ENCODE measurements around the gene LTBP1. TPM values are rescaled to one million over a fixed set of nuclear protein-coding genes. Genes with fewer than 3 reads are reported as not detected.

Gene LTBP1
- total RNA-seq, 1 donor from 2014 or later: 3.9 TPM

DNA sequence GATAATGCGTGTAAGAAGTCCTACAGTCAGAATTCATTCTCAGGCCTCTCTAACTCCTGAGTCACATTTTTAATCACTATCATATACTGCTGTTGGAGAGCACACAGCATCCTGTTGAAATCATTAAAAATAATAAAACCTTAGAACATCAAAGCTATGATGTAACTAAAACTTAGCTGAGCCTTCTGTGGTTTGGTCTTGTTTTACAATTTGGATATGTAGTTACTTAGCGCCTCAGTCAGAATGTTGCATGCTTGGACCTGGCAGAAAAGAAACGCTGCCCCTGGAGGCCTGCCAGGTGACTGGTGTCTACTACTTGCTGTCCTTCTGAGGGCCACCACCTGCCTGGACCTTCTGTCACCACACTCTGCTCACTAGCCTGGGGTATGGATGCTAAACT, 268.5 kb downstream of the LTBP1 start:
- Mint-ChIP-seq H3K9me3 (ENCODE audit: unreplicated experiment) (peaks cover 5% of the 10 kb centered on the region), H3K27me3 (ENCODE audit: unreplicated experiment) (peaks cover 1% of the 10 kb centered on the region), H3K4me1 (ENCODE audit: low read depth, unreplicated experiment) (peaks cover 21% of the 10 kb centered on the region), H3K36me3 (ENCODE audit: unreplicated experiment) (no peaks in the 10 kb centered on the region), H3K27ac (ENCODE audit: unreplicated experiment) (peak overlapping the region; percentile 45), H3K4me3 (ENCODE audit: unreplicated experiment) (no peak overlapping the region)
- DNase-seq: no peak
- no peak for TF ChIP-seq CTCF (IDR thresholded peaks at IDR 0.05; ENCODE audit: partially characterized antibody, unreplicated experiment)

GRCh38 chr2:33215983-33216382, 269.2 kb downstream of the LTBP1 start:
- no peaks in the 10 kb centered on the region for H3K36me3 Mint-ChIP-seq (ENCODE audit: unreplicated experiment)
- peak overlapping the region; percentile 34 for H3K27ac Mint-ChIP-seq (ENCODE audit: unreplicated experiment)
- H3K4me3 Mint-ChIP-seq (ENCODE audit: unreplicated experiment): no peak overlapping the region
- DNase-seq: no peak
- H3K9me3 Mint-ChIP-seq (ENCODE audit: unreplicated experiment): peaks cover 5% of the 10 kb centered on the region
- peaks cover 17% of the 10 kb centered on the region for H3K4me1 Mint-ChIP-seq (ENCODE audit: low read depth, unreplicated experiment)
- TF ChIP-seq CTCF (IDR thresholded peaks at IDR 0.05; ENCODE audit: partially characterized antibody, unreplicated experiment): no peak
- peaks cover 1% of the 10 kb centered on the region for H3K27me3 Mint-ChIP-seq (ENCODE audit: unreplicated experiment)

- Mint-ChIP-seq H3K27ac (ENCODE audit: unreplicated experiment) (peak overlapping the region; percentile 34), H3K4me3 (ENCODE audit: unreplicated experiment) (no peak overlapping the region), H3K27me3 (ENCODE audit: unreplicated experiment) (peaks cover 1% of the 10 kb centered on the region), H3K4me1 (ENCODE audit: low read depth, unreplicated experiment) (peaks cover 17% of the 10 kb centered on the region), H3K36me3 (ENCODE audit: unreplicated experiment) (no peaks in the 10 kb centered on the region), H3K9me3 (ENCODE audit: unreplicated experiment) (peaks cover 5% of the 10 kb centered on the region)
- DNase-seq: no peak
- no peak for TF ChIP-seq CTCF (IDR thresholded peaks at IDR 0.05; ENCODE audit: partially characterized antibody, unreplicated experiment)
Observed at GRCh38 chr2:33216508-33217182, 269.9 kb downstream of the LTBP1 start.

DNA sequence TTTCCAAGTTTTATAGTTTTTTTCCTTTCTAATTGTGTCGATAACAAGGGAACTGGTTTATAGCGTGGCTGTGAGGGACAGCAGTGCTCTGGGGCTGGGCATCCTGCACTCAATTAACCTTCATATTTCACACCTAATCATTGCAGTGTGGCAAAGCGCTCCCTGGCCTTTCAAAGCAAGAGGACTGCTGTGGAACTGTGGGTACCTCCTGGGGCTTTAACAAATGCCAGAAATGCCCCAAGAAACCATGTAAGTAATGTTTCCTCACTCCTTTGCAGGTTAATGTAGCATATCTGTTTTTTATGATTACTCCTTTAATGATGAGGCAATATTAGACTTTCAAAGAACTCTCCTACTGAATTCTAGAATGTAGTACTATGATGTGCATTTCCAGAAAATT, 270.7 kb downstream of the LTBP1 start:
- DNase-seq: no peak
- Mint-ChIP-seq H3K36me3 (ENCODE audit: unreplicated experiment) (no peaks in the 10 kb centered on the region), H3K27me3 (ENCODE audit: unreplicated experiment) (peaks cover 1% of the 10 kb centered on the region), H3K4me1 (ENCODE audit: low read depth, unreplicated experiment) (peaks cover 17% of the 10 kb centered on the region), H3K9me3 (ENCODE audit: unreplicated experiment) (peaks cover 5% of the 10 kb centered on the region), H3K27ac (ENCODE audit: unreplicated experiment) (no peak overlapping the region), H3K4me3 (ENCODE audit: unreplicated experiment) (no peak overlapping the region)
- no peak for TF ChIP-seq CTCF (IDR thresholded peaks at IDR 0.05; ENCODE audit: partially characterized antibody, unreplicated experiment)

DNA sequence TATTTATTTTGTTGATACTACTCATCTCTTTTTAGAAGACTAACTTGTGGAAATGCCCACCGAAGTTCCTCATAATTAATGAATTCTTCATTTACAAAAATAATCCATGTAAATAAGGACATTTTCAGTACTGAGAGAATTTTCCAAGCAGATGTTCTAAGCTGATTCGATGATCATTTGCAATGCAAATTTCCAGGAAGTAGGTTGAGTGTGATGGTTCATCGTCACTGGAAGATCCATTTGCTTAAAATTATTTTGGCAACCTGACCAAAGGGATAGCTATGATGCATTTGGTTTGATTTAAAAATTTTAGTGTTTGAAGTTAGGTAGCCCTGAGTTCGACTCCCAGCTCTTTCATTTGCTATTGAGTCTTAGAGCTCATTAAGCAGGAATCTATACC, 272.4 kb downstream of the LTBP1 start:
- H3K4me3 Mint-ChIP-seq (ENCODE audit: unreplicated experiment): no peak overlapping the region
- DNase-seq: no peak
- no peak overlapping the region for H3K27ac Mint-ChIP-seq (ENCODE audit: unreplicated experiment)
- peaks cover 19% of the 10 kb centered on the region for H3K4me1 Mint-ChIP-seq (ENCODE audit: low read depth, unreplicated experiment)
- peaks cover 5% of the 10 kb centered on the region for H3K9me3 Mint-ChIP-seq (ENCODE audit: unreplicated experiment)
- TF ChIP-seq CTCF (IDR thresholded peaks at IDR 0.05; ENCODE audit: partially characterized antibody, unreplicated experiment): no peak
- no peaks in the 10 kb centered on the region for H3K27me3 Mint-ChIP-seq (ENCODE audit: unreplicated experiment)
- no peaks in the 10 kb centered on the region for H3K36me3 Mint-ChIP-seq (ENCODE audit: unreplicated experiment)

Measured in glutamatergic neuron (in vitro differentiated cells).